Liver (tissue), 3 donors: ENCODE measurements around the gene CEACAM8.

Experiments
- JUND ChIP-seq, 2 donors: IDR thresholded peaks; 2 replicates each; pipeline ENCODE4 v1.6.1; 2016; ENCODE audit warnings: antibody characterized with exemption in 2 of 2
- SP1 ChIP-seq: IDR thresholded peaks from 2 replicates; pipeline ENCODE4 v1.6.1; 2018; ENCODE audit warnings: antibody characterized with exemption, mild to moderate bottlenecking
- TAF1 ChIP-seq: conservative IDR thresholded peaks from 2 replicates; pipeline ENCODE4 v1.6.1; 2016; ENCODE audit warnings: antibody characterized with exemption, mild to moderate bottlenecking
- TF ChIP-seq, protein P1 (sequence below): IDR thresholded peaks from 2 replicates; pipeline ENCODE4 v1.6.1; 2016; ENCODE audit warnings: antibody characterized with exemption
- TF ChIP-seq, protein P2 (sequence below): fragments of 150-350 bp; IDR thresholded peaks from 2 replicates; pipeline ENCODE4 v1.5.1; 2017; ENCODE audit warnings: improper control_type of control experiment, low read depth, low read length; ENCODE audit not compliant: missing input control
- TF ChIP-seq, protein P3 (sequence below): IDR thresholded peaks from 2 replicates; pipeline ENCODE4 v1.6.1; 2016; ENCODE audit warnings: antibody characterized with exemption
- TF ChIP-seq, protein P4 (sequence below): IDR thresholded peaks from 2 replicates; pipeline ENCODE4 v1.6.1; 2016; ENCODE audit warnings: antibody characterized with exemption, mild to moderate bottlenecking
- donor health status: healthy.
- donor health status: healthy.

DNA sequence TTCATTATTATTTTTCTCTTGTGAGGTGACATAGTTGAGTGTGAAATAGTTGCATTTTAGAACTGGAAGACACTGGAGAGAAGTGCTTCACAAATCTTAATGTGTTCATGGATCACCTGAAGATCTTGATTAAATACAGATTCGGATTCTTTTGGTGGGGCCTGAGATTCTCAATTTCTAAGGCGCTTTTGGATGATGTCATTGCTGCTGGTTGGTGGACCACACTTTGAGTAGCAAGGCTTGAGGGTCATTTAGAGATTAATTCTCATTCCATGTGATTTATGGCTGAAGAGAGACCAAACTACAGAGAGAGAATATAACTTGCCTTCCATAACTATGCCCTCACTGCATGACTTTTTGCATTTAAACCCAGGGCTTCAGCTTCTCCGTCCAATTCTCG, 27.2 kb downstream of the CEACAM8 start:
- TF ChIP-seq, protein P1, sequence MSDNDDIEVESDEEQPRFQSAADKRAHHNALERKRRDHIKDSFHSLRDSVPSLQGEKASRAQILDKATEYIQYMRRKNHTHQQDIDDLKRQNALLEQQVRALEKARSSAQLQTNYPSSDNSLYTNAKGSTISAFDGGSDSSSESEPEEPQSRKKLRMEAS = no peak
- no peak for TF ChIP-seq JUND (IDR thresholded peaks at IDR 0.05)
- TF ChIP-seq, protein P2, sequence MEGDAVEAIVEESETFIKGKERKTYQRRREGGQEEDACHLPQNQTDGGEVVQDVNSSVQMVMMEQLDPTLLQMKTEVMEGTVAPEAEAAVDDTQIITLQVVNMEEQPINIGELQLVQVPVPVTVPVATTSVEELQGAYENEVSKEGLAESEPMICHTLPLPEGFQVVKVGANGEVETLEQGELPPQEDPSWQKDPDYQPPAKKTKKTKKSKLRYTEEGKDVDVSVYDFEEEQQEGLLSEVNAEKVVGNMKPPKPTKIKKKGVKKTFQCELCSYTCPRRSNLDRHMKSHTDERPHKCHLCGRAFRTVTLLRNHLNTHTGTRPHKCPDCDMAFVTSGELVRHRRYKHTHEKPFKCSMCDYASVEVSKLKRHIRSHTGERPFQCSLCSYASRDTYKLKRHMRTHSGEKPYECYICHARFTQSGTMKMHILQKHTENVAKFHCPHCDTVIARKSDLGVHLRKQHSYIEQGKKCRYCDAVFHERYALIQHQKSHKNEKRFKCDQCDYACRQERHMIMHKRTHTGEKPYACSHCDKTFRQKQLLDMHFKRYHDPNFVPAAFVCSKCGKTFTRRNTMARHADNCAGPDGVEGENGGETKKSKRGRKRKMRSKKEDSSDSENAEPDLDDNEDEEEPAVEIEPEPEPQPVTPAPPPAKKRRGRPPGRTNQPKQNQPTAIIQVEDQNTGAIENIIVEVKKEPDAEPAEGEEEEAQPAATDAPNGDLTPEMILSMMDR = no peak
- no peak for TF ChIP-seq TAF1
- TF ChIP-seq, protein P3, sequence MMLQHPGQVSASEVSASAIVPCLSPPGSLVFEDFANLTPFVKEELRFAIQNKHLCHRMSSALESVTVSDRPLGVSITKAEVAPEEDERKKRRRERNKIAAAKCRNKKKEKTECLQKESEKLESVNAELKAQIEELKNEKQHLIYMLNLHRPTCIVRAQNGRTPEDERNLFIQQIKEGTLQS = no peak
- no peak for TF ChIP-seq SP1
- TF ChIP-seq, protein P4, sequence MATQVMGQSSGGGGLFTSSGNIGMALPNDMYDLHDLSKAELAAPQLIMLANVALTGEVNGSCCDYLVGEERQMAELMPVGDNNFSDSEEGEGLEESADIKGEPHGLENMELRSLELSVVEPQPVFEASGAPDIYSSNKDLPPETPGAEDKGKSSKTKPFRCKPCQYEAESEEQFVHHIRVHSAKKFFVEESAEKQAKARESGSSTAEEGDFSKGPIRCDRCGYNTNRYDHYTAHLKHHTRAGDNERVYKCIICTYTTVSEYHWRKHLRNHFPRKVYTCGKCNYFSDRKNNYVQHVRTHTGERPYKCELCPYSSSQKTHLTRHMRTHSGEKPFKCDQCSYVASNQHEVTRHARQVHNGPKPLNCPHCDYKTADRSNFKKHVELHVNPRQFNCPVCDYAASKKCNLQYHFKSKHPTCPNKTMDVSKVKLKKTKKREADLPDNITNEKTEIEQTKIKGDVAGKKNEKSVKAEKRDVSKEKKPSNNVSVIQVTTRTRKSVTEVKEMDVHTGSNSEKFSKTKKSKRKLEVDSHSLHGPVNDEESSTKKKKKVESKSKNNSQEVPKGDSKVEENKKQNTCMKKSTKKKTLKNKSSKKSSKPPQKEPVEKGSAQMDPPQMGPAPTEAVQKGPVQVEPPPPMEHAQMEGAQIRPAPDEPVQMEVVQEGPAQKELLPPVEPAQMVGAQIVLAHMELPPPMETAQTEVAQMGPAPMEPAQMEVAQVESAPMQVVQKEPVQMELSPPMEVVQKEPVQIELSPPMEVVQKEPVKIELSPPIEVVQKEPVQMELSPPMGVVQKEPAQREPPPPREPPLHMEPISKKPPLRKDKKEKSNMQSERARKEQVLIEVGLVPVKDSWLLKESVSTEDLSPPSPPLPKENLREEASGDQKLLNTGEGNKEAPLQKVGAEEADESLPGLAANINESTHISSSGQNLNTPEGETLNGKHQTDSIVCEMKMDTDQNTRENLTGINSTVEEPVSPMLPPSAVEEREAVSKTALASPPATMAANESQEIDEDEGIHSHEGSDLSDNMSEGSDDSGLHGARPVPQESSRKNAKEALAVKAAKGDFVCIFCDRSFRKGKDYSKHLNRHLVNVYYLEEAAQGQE = no peak
